ENCODE measurements around the gene NCEH1. TPM values are rescaled to one million over a fixed set of nuclear protein-coding genes. Genes with fewer than 3 reads are reported as not detected.

Gene NCEH1
- total and polyA plus RNA-seq, 2 experiments from 2014 or later, result 1.8 to 4.9 TPM

DNA sequence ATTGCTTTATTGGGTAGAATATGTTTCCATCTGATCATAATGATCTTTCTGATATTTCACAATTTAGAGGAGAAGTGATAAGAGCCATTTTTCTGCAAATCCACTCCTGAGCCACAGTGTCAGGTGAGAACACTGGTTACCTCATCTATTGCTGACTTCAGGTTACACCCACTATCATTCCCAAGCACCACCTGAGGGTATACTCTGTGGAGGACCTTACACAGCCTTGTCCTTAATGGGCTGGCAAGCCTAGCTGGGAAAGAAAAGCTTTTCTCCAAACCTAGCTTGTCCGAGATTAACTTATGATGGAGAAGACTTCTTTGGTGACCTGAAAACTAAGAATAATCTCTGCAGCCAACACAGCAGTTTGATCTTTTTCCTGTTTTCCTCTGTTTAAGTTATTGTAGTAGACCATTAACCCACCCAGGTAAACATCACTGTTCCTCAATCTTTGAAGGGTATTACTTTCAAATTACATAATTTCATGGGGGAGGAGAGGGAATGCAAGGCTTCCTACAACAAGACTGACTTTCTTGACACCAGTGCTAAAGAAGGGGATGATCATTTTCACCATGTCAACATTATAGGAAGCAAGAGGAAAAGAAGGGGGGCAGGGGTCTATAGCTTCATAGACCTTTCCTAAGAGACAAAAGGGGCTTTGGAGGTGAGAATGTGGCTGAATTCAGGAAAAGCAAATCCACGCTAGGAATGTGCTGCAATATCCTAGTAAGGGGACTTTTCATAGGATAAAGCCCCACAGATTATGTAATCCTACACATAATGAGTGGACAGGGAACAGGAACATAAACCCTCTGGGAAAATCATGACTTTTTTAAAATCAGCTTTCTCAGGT lies 1.7 kb downstream of the NCEH1 start (continued):
- TF ChIP-seq, protein P1, sequence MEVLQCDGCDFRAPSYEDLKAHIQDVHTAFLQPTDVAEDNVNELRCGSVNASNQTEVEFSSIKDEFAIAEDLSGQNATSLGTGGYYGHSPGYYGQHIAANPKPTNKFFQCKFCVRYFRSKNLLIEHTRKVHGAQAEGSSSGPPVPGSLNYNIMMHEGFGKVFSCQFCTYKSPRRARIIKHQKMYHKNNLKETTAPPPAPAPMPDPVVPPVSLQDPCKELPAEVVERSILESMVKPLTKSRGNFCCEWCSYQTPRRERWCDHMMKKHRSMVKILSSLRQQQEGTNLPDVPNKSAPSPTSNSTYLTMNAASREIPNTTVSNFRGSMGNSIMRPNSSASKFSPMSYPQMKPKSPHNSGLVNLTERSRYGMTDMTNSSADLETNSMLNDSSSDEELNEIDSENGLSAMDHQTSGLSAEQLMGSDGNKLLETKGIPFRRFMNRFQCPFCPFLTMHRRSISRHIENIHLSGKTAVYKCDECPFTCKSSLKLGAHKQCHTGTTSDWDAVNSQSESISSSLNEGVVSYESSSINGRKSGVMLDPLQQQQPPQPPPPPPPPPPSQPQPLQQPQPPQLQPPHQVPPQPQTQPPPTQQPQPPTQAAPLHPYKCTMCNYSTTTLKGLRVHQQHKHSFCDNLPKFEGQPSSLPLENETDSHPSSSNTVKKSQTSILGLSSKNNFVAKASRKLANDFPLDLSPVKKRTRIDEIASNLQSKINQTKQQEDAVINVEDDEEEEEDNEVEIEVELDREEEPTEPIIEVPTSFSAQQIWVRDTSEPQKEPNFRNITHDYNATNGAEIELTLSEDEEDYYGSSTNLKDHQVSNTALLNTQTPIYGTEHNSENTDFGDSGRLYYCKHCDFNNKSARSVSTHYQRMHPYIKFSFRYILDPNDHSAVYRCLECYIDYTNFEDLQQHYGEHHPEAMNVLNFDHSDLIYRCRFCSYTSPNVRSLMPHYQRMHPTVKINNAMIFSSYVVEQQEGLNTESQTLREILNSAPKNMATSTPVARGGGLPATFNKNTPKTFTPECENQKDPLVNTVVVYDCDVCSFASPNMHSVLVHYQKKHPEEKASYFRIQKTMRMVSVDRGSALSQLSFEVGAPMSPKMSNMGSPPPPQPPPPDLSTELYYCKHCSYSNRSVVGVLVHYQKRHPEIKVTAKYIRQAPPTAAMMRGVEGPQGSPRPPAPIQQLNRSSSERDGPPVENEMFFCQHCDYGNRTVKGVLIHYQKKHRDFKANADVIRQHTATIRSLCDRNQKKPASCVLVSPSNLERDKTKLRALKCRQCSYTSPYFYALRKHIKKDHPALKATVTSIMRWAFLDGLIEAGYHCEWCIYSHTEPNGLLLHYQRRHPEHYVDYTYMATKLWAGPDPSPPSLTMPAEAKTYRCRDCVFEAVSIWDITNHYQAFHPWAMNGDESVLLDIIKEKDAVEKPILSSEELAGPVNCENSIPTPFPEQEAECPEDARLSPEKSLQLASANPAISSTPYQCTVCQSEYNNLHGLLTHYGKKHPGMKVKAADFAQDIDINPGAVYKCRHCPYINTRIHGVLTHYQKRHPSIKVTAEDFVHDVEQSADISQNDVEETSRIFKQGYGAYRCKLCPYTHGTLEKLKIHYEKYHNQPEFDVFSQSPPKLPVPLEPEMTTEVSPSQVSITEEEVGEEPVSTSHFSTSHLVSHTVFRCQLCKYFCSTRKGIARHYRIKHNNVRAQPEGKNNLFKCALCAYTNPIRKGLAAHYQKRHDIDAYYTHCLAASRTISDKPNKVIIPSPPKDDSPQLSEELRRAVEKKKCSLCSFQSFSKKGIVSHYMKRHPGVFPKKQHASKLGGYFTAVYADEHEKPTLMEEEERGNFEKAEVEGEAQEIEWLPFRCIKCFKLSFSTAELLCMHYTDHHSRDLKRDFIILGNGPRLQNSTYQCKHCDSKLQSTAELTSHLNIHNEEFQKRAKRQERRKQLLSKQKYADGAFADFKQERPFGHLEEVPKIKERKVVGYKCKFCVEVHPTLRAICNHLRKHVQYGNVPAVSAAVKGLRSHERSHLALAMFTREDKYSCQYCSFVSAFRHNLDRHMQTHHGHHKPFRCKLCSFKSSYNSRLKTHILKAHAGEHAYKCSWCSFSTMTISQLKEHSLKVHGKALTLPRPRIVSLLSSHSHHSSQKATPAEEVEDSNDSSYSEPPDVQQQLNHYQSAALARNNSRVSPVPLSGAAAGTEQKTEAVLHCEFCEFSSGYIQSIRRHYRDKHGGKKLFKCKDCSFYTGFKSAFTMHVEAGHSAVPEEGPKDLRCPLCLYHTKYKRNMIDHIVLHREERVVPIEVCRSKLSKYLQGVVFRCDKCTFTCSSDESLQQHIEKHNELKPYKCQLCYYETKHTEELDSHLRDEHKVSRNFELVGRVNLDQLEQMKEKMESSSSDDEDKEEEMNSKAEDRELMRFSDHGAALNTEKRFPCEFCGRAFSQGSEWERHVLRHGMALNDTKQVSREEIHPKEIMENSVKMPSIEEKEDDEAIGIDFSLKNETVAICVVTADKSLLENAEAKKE (CRISPR knock-in tag; IDR thresholded peaks at IDR 0.05), result no peak
- TF ChIP-seq, protein P2, sequence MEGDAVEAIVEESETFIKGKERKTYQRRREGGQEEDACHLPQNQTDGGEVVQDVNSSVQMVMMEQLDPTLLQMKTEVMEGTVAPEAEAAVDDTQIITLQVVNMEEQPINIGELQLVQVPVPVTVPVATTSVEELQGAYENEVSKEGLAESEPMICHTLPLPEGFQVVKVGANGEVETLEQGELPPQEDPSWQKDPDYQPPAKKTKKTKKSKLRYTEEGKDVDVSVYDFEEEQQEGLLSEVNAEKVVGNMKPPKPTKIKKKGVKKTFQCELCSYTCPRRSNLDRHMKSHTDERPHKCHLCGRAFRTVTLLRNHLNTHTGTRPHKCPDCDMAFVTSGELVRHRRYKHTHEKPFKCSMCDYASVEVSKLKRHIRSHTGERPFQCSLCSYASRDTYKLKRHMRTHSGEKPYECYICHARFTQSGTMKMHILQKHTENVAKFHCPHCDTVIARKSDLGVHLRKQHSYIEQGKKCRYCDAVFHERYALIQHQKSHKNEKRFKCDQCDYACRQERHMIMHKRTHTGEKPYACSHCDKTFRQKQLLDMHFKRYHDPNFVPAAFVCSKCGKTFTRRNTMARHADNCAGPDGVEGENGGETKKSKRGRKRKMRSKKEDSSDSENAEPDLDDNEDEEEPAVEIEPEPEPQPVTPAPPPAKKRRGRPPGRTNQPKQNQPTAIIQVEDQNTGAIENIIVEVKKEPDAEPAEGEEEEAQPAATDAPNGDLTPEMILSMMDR (conservative IDR thresholded peaks at IDR 0.05; ENCODE audit: low read depth in 2 of 2), result no peak
- TF ChIP-seq CREB1 (CRISPR knock-in tag; IDR thresholded peaks at IDR 0.05; ENCODE audit: low read depth), result no peak
- TF ChIP-seq, protein P3, sequence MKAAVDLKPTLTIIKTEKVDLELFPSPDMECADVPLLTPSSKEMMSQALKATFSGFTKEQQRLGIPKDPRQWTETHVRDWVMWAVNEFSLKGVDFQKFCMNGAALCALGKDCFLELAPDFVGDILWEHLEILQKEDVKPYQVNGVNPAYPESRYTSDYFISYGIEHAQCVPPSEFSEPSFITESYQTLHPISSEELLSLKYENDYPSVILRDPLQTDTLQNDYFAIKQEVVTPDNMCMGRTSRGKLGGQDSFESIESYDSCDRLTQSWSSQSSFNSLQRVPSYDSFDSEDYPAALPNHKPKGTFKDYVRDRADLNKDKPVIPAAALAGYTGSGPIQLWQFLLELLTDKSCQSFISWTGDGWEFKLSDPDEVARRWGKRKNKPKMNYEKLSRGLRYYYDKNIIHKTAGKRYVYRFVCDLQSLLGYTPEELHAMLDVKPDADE (IDR thresholded peaks at IDR 0.05), result no peak
